ENCODE measurements around the gene CES2. TPM values are rescaled to one million over a fixed set of nuclear protein-coding genes. Genes with fewer than 3 reads are reported as not detected.

The CES2 gene
- total RNA-seq, 1 donor from 2014 or later: 26.7 TPM

DNA sequence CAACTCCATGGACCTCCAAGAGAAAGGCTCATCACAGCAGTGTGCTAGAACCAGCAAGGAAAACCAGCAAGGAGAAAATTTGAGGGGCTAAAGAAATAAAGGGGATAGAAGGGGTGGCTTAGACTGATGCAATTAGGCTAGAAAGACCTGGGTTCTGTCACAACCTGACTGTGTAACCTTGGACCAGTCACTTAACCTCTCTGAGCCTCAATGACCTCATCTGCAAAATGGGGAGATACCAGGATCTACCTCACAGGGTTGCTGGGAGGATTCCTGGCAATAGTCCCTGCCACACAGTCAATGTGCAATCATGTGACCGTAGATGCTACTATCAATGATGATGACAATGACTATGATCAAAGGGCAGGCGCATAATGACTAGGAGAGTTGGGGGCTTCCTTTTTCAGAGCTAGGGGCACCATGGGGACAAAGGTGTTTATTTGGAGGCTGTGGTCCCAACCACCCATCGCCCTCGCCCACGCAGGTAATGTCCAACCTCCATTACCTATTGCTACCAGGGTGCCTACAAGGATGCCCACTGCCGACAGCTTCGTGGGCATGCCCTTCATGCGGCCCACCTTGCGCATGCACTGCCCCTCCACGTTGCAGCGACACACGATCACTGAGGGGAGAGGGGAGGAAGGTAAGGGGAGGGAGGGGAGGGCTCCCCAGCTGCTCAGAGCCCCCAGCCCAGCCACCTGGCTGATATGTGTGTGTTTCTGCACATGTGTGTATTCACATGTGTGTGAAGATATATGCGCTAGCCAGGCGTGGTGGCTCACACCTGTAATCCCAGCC is 26.4 kb upstream of the CES2 start:
- Mint-ChIP-seq H3K9me3 (ENCODE audit: unreplicated experiment) (no peaks in the 10 kb centered on the region), H3K36me3 (ENCODE audit: low read depth, unreplicated experiment) (no peaks in the 10 kb centered on the region), H3K4me1 (ENCODE audit: unreplicated experiment) (peaks cover 2% of the 10 kb centered on the region), H3K27me3 (ENCODE audit: unreplicated experiment) (peaks cover 13% of the 10 kb centered on the region), H3K4me3 (ENCODE audit: unreplicated experiment) (no peak overlapping the region), H3K27ac (ENCODE audit: unreplicated experiment) (no peak overlapping the region)
- DNase-seq (ENCODE audit: low spot score): no peak
- TF ChIP-seq, protein P1, sequence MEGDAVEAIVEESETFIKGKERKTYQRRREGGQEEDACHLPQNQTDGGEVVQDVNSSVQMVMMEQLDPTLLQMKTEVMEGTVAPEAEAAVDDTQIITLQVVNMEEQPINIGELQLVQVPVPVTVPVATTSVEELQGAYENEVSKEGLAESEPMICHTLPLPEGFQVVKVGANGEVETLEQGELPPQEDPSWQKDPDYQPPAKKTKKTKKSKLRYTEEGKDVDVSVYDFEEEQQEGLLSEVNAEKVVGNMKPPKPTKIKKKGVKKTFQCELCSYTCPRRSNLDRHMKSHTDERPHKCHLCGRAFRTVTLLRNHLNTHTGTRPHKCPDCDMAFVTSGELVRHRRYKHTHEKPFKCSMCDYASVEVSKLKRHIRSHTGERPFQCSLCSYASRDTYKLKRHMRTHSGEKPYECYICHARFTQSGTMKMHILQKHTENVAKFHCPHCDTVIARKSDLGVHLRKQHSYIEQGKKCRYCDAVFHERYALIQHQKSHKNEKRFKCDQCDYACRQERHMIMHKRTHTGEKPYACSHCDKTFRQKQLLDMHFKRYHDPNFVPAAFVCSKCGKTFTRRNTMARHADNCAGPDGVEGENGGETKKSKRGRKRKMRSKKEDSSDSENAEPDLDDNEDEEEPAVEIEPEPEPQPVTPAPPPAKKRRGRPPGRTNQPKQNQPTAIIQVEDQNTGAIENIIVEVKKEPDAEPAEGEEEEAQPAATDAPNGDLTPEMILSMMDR (IDR thresholded peaks at IDR 0.05; ENCODE audit: unreplicated experiment): no peak

DNA sequence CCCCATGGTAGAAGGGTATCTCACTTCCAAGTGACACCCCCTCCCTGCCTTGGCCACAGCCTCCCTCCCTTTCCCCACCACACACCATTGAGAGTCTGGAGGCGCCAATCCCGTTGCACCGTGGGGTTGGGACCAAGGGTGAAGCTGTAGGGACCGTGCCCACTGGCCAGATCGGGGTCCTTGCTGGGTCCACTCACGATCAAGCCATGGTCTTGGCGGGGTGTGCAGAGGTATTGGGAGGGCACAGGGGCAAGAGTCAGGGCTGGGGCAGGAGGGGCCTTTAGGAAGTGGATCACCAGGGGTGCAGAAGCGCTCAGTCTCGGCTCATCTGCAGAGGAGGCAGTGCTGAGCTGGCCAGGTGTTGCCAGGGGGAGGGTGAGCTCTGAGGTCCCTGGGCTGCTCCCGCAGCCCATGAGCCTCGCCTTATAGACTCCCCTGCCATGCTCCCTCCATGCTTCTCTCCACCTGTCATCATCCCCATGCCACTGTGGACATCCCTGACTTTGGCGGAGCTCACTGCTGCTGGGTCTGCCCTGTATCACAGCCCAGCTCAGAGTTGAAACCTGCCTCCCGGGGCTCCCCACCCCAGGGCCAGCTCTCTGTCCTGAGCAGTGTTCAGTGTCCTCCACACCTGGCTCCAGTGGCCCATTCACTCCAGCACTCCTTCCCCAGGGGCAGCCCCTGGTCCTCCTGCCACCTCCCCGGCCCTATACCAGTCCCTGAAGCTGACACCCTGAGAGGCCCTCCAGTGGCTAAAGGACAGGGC is 25.0 kb upstream of the CES2 start:
- H3K27me3 Mint-ChIP-seq (ENCODE audit: unreplicated experiment): peaks cover 15% of the 10 kb centered on the region
- DNase-seq (ENCODE audit: low spot score): no peak
- H3K9me3 Mint-ChIP-seq (ENCODE audit: unreplicated experiment): no peaks in the 10 kb centered on the region
- no peak overlapping the region for H3K4me3 Mint-ChIP-seq (ENCODE audit: unreplicated experiment)
- H3K27ac Mint-ChIP-seq (ENCODE audit: unreplicated experiment): no peak overlapping the region
- TF ChIP-seq, protein P1 (IDR thresholded peaks at IDR 0.05; ENCODE audit: unreplicated experiment): no peak
- H3K4me1 Mint-ChIP-seq (ENCODE audit: unreplicated experiment): peaks cover 2% of the 10 kb centered on the region
- H3K36me3 Mint-ChIP-seq (ENCODE audit: low read depth, unreplicated experiment): no peaks in the 10 kb centered on the region

DNA sequence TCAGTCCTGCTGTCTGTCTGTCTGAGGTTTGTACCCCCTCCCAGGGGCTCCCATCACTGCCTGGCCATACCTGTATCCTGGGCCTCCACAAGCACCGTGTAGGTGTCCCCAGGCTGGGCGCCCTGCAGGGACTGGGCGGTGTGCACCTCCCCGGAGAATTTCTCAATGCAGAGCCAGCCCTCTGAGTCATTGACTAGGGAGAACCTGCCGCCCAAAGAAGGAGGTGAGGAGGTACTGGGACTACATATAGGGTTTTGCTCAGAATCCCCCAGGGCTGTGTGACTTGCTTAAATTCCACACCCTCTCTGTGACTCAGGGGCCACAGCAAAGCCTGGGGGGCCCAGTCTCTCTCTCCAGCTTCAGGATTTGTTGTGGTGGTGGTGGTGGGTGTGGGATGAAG is 24.2 kb upstream of the CES2 start:
- no peak overlapping the region for H3K4me3 Mint-ChIP-seq (ENCODE audit: unreplicated experiment)
- peaks cover 2% of the 10 kb centered on the region for H3K4me1 Mint-ChIP-seq (ENCODE audit: unreplicated experiment)
- peaks cover 13% of the 10 kb centered on the region for H3K27me3 Mint-ChIP-seq (ENCODE audit: unreplicated experiment)
- TF ChIP-seq, protein P1 (IDR thresholded peaks at IDR 0.05; ENCODE audit: unreplicated experiment): no peak
- no peaks in the 10 kb centered on the region for H3K9me3 Mint-ChIP-seq (ENCODE audit: unreplicated experiment)
- no peak overlapping the region for H3K27ac Mint-ChIP-seq (ENCODE audit: unreplicated experiment)
- no peaks in the 10 kb centered on the region for H3K36me3 Mint-ChIP-seq (ENCODE audit: low read depth, unreplicated experiment)
- no peak for DNase-seq (ENCODE audit: low spot score)

DNA sequence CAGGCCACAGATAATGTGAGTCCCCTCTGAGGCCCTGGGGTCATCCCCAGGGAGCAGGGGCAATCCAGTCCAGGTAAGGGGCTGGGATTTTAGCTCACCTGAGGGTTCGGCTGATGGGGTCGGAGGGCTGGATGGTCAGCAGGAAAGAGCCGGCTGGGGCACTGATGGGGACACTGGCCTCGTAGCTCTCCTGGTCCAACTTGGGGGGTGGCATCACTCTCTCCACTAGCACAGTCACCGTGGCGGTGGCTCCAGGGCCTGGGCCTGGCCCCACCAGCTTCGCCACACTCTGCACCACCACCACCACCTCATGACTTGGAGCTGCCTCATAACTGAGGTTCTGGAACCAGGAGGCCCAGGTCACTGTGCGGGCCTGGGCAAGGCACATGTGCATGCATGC is 23.5 kb upstream of the CES2 start:
- TF ChIP-seq, protein P1 (IDR thresholded peaks at IDR 0.05; ENCODE audit: unreplicated experiment): no peak
- Mint-ChIP-seq H3K9me3 (ENCODE audit: unreplicated experiment) (no peaks in the 10 kb centered on the region), H3K36me3 (ENCODE audit: low read depth, unreplicated experiment) (no peaks in the 10 kb centered on the region), H3K27ac (ENCODE audit: unreplicated experiment) (no peak overlapping the region), H3K27me3 (ENCODE audit: unreplicated experiment) (peaks cover 9% of the 10 kb centered on the region), H3K4me3 (ENCODE audit: unreplicated experiment) (no peak overlapping the region), H3K4me1 (ENCODE audit: unreplicated experiment) (no peaks in the 10 kb centered on the region)
- no peak for DNase-seq (ENCODE audit: low spot score)

DNA sequence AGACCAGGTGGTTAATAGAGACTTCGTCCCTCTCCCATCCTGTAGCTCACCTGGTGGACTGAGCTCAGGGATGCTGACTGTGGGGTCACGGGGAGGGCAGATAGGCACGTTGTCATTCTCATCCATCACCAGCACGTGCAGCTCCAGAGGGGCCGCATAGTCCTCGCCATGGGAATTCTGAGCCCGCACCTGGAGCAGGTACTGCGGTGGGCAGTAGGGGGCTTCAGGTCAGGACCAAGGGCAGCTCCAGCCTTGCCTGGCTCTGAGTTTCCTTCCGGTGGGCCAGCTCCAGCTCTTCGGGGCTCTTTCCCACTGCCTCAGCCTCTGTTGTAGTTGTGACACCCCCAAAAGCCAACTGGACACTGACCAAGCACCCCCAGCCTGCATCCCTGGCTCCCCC is 22.2 kb upstream of the CES2 start:
- H3K27me3 Mint-ChIP-seq (ENCODE audit: unreplicated experiment): peaks cover 9% of the 10 kb centered on the region
- TF ChIP-seq, protein P1 (IDR thresholded peaks at IDR 0.05; ENCODE audit: unreplicated experiment): no peak
- no peaks in the 10 kb centered on the region for H3K4me1 Mint-ChIP-seq (ENCODE audit: unreplicated experiment)
- no peak for DNase-seq (ENCODE audit: low spot score)
- H3K27ac Mint-ChIP-seq (ENCODE audit: unreplicated experiment): no peak overlapping the region
- H3K9me3 Mint-ChIP-seq (ENCODE audit: unreplicated experiment): no peaks in the 10 kb centered on the region
- H3K36me3 Mint-ChIP-seq (ENCODE audit: low read depth, unreplicated experiment): no peaks in the 10 kb centered on the region
- no peak overlapping the region for H3K4me3 Mint-ChIP-seq (ENCODE audit: unreplicated experiment)

Data from endothelial cell (in vitro differentiated cells).